ENCODE results near the gene RRP1B. TPM values are rescaled to one million over a fixed set of nuclear protein-coding genes. Genes with fewer than 3 reads are reported as not detected.

The RRP1B gene
- total and polyA plus RNA-seq, 12 donors: 5.0 to 11.3 (median 8.4) TPM

Small RNA genes lying within 50 kb of the gene (microRNA-seq; reads per million reads assigned to microRNA genes)
- 0 reads per million in 2 donors for gene MIR6070

Other genes starting within 250 kb of the RRP1B start
- 100 to 1,000 TPM in 1 of 10 donors, 10 to 100 TPM in 7, 1 to 10 TPM in 2; 4.3 to 109 (median 21.9) TPM for gene SIK1, start 232.4 kb upstream of the RRP1B start, total RNA-seq
- gene SIK1, start 232.4 kb upstream of the RRP1B start, polyA plus RNA-seq: 1 to 10 TPM; 3.1 to 3.3 TPM
- gene HSF2BP, start 72 bp upstream of the RRP1B start, total RNA-seq: under 1 TPM in 5 of 10 donors, not detected in 5; 0.12 to 0.51 (median 0.18) TPM
- gene HSF2BP, start 72 bp upstream of the RRP1B start, polyA plus RNA-seq: under 1 TPM in 1 of 2 donors, not detected in 1; 0.16 TPM
- gene PDXK, start 59.6 kb downstream of the RRP1B start, total RNA-seq: 100 to 1,000 TPM in 1 of 10 donors, 10 to 100 TPM in 9; 64.9 to 101 (median 73.0) TPM
- gene PDXK, start 59.6 kb downstream of the RRP1B start, polyA plus RNA-seq: 100 to 1,000 TPM in 1 of 2 donors, 10 to 100 TPM in 1; 47.8 to 102 TPM
- gene CSTB, start 116.7 kb downstream of the RRP1B start, total RNA-seq: 10 to 100 TPM; 33.0 to 50.2 (median 39.2) TPM
- gene CSTB, start 116.7 kb downstream of the RRP1B start, polyA plus RNA-seq: 10 to 100 TPM; 44.4 to 61.2 TPM
- gene RRP1, start 130.0 kb downstream of the RRP1B start, total RNA-seq: 10 to 100 TPM in 3 of 10 donors, 1 to 10 TPM in 7; 6.3 to 13.9 (median 9.3) TPM
- 10 to 100 TPM in 1 of 2 donors, 1 to 10 TPM in 1; 7.2 to 10.7 TPM for gene RRP1, start 130.0 kb downstream of the RRP1B start, polyA plus RNA-seq
- gene AGPAT3, start 205.7 kb downstream of the RRP1B start, total RNA-seq: 100 to 1,000 TPM in 1 of 10 donors, 10 to 100 TPM in 9; 54.6 to 110 (median 66.5) TPM
- 10 to 100 TPM; 19.7 to 20.7 TPM for gene AGPAT3, start 205.7 kb downstream of the RRP1B start, polyA plus RNA-seq